ENCODE results near the gene NMNAT2. TPM values are rescaled to one million over a fixed set of nuclear protein-coding genes. Genes with fewer than 3 reads are reported as not detected.

NMNAT2 gene
- total RNA-seq, 1 experiment from 2014 or later = not detected

GRCh38 chr1:183279835-183280234 is 138.3 kb downstream of the NMNAT2 start (continued):
- TF ChIP-seq ZBTB33 (IDR thresholded peaks at IDR 0.05; ENCODE audit: extremely low read depth, insufficient replicate concordance, low read length) = no peak
- no peak for TF ChIP-seq TCF7L2 (IDR thresholded peaks at IDR 0.05; ENCODE audit: borderline replicate concordance, extremely low read depth, insufficient read depth, insufficient read length)
- TF ChIP-seq SRF (IDR thresholded peaks at IDR 0.05; ENCODE audit: low read depth) = no peak
- no peak for TF ChIP-seq FOSL1 (IDR thresholded peaks at IDR 0.05; ENCODE audit: low read depth)

- DNase-seq (ENCODE audit: low read depth, low spot score) = no peak
- RAD21 ChIA-PET (ENCODE audit: low non-redundant PET in 1 of 2, low total read pairs in 2 of 2, uncharacterized antibody in 2 of 2, unreplicated experiment in 2 of 2) = no interaction called here
- H3K27ac ChIP-seq (ENCODE audit: low read depth, low read length) = no peak overlapping the region
- no peaks in the 10 kb centered on the region for H3K9me2 ChIP-seq (ENCODE audit: insufficient read depth)
- CTCF ChIA-PET = interaction anchor here (1.7 kb wide), 1 partner anchor 316 kb away, joined by 5 read pairs; no protein-coding TSS in a partner anchor
- intact Hi-C loops (cut with micrococcal nuclease) = no loop called here
- no peaks in the 10 kb centered on the region for H3K36me3 ChIP-seq (ENCODE audit: control insufficient read depth in 1 of 2, insufficient read depth in 2 of 2, low read length in 2 of 2)
- ATAC-seq = no peak
- no peak overlapping the region for H3K9ac ChIP-seq (ENCODE audit: low read length)
- H2AFZ ChIP-seq (ENCODE audit: low read depth, low read length, poor library complexity, severe bottlenecking) = no peak overlapping the region
- H3K4me2 ChIP-seq (ENCODE audit: low read length) = no peak overlapping the region
- H3K9me3 ChIP-seq (ENCODE audit: control insufficient read depth in 1 of 2, insufficient read depth in 1 of 2, low read depth in 1 of 2, low read length in 2 of 2) = no peaks in the 10 kb centered on the region
- H3K27me3 ChIP-seq (ENCODE audit: insufficient read depth, low read length) = no peaks in the 10 kb centered on the region
- H4K20me1 ChIP-seq (ENCODE audit: insufficient read depth) = no peaks in the 10 kb centered on the region
- no peaks in the 10 kb centered on the region for H3K4me1 ChIP-seq (ENCODE audit: control insufficient read depth in 1 of 2, insufficient read depth in 2 of 2, low read length in 2 of 2)
- TF ChIP-seq CTCF (IDR thresholded peaks at IDR 0.05 in 2 of 3, conservative IDR thresholded peaks at IDR 0.05 in 1 of 3; ENCODE audit: borderline replicate concordance in 1 of 3, insufficient read depth in 1 of 3, low read depth in 2 of 3, low read length in 2 of 3) (no peak), POLR2A (IDR thresholded peaks at IDR 0.05; ENCODE audit: borderline replicate concordance, extremely low read depth, insufficient read depth, insufficient read length) (no peak), SIN3A (IDR thresholded peaks at IDR 0.05; ENCODE audit: low read depth) (no peak), EZH2 (IDR thresholded peaks at IDR 0.05) (no peak), ZFX (IDR thresholded peaks at IDR 0.05) (no peak), EZH2phosphoT487 (IDR thresholded peaks at IDR 0.05; ENCODE audit: borderline replicate concordance) (no peak), CBX3 (IDR thresholded peaks at IDR 0.05; ENCODE audit: low read depth) (no peak), JUND (IDR thresholded peaks at IDR 0.05) (no peak), ATF3 (IDR thresholded peaks at IDR 0.05) (no peak), TCF7L2 (IDR thresholded peaks at IDR 0.05; ENCODE audit: borderline replicate concordance, extremely low read depth, insufficient read depth, insufficient read length) (no peak), ZNF274 (IDR thresholded peaks at IDR 0.05; ENCODE audit: low read depth, low read length) (no peak), CEBPB (IDR thresholded peaks at IDR 0.05; ENCODE audit: low read depth) (no peak), EGR1 (IDR thresholded peaks at IDR 0.05; ENCODE audit: low read depth) (no peak), POLR2AphosphoS5 (IDR thresholded peaks at IDR 0.05; ENCODE audit: low read depth, low read length) (no peak), MAX (IDR thresholded peaks at IDR 0.05) (no peak), SP1 (IDR thresholded peaks at IDR 0.05; ENCODE audit: low read depth) (no peak), RAD21 (IDR thresholded peaks at IDR 0.05; ENCODE audit: low read depth) (no peak), FOSL1 (IDR thresholded peaks at IDR 0.05; ENCODE audit: low read depth) (no peak)
- H3K79me2 ChIP-seq (ENCODE audit: insufficient read depth, low read length) = no peaks in the 10 kb centered on the region
- BruUV-seq (replicated peaks) = no TSS peak
- no peak overlapping the region for H3K4me3 ChIP-seq (replicated peaks in 1 of 2; ENCODE audit: low read depth in 1 of 2, low read length in 2 of 2)
- POLR2A ChIA-PET = no interaction called here
Observed at GRCh38 chr1:183278739-183279591, 139.2 kb downstream of the NMNAT2 start.

Data from HCT116 (cell line).